HG02973 (cell line): ENCODE results near the gene TXNDC16.

Experiments used
- ATAC-seq: cut with Tn5 transposase; IDR thresholded peaks from one replicate; pipeline ENCODE4 v1.9.1; 2021; ENCODE audit warnings: moderate library complexity; ENCODE audit not compliant: unreplicated experiment

The TXNDC16 gene

DNA sequence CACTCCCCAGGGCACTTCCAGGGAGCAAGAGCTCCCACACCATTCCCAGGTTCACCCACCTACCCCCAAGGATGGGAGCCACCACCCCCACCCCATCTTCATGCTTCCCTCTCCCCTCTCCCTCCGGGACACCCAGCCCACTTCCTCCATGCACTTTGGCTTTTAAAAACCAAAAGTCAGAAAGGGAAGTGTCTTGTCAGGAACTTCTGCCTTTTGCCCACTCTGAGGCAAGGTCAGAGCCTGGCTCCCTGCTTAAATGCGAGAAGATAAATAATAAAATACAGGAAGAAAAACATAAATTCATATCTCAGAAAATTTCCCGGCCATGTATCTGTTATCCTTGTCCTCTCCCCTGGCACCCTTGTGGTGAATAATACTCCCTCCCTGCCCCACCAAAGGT, 156.6 kb downstream of the TXNDC16 start:
- no peak for ATAC-seq

DNA sequence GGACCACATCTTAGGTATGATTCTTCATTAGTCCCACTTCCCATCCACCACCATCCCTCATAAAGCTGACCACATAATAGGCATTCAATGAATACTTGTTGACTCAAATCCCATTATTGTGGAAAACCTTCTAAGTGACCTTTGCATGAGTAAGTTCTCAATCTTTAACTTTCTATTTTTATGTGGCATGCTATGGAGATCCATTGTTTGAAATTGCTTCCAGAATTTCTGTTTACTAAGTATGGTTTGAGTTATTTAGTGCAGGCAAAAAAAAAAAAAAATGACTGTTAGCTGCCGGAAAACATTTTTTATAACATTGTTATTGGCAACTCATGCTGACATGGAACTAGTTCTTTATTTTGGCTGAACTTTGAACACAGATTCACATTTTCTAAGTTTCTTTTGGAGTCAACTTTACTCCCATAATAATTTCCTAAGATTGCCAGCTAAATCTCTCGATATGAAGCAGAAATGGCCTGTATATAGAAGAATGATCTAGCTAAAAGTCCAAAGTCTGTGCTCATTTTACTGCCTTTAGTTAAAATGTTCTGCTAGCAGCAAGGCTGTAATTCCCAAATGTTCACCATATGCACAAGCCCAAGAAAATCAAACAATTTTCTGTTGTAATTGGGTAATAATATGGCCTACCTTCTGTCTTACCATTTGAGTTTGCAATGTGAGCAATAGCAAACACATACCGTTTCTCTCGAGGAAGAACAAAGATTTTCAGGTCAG, 160.3 kb downstream of the TXNDC16 start:
- no peak for ATAC-seq
